GM10266 (cell line): ENCODE data around the gene S1PR3.

Experiments used
- DNase-seq: peaks from one replicate; pipeline ENCODE4 v3.0.0; 2012; ENCODE audit errors: extremely low spot score
- TF ChIP-seq, protein P1 (sequence below): IDR thresholded peaks from 2 replicates; pipeline ENCODE4 v1.5.1; 2012; ENCODE audit warnings: mild to moderate bottlenecking, low read depth; ENCODE audit not compliant: control insufficient read depth, insufficient read depth; ENCODE audit errors: missing control alignments

S1PR3 gene

DNA sequence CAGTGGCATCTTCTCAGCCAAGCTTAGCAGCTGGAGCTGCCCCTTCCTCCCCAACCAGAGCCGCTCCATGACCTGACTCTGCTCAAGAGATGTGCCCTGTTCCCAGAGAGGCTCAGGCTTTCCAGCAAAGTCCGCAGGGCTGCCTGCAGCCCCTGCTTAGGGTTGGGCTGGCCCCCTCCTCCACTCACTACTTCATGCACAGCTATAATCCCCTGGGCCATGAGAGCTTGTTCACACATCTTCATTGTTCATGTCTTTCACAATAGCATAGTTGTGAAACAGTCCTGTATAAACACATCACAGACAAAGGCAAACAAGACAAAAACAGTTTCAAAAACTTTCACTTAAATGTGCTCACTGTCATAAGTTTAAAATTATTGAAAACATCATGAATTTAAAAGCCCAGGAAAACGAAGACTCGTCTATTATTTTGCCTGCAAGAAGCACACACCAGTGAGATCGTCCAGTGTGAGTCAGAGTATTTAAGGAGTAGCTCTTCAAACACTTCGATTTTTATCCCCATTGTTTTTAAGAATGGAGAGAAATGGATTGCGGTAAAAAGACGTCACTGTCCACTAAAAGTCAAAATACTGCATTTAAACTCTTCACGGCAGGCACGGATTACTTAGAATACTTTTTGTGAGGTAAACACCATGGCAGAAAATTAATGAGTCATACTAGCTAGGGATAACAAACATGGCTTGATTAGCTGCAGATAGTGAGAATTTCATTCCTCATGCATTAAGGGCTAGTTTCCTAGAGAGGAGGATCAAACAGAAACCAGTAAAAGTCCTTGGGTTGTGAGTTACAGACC is 40.7 kb upstream of the S1PR3 start:
- no peak for DNase-seq
- TF ChIP-seq, protein P1, sequence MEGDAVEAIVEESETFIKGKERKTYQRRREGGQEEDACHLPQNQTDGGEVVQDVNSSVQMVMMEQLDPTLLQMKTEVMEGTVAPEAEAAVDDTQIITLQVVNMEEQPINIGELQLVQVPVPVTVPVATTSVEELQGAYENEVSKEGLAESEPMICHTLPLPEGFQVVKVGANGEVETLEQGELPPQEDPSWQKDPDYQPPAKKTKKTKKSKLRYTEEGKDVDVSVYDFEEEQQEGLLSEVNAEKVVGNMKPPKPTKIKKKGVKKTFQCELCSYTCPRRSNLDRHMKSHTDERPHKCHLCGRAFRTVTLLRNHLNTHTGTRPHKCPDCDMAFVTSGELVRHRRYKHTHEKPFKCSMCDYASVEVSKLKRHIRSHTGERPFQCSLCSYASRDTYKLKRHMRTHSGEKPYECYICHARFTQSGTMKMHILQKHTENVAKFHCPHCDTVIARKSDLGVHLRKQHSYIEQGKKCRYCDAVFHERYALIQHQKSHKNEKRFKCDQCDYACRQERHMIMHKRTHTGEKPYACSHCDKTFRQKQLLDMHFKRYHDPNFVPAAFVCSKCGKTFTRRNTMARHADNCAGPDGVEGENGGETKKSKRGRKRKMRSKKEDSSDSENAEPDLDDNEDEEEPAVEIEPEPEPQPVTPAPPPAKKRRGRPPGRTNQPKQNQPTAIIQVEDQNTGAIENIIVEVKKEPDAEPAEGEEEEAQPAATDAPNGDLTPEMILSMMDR = no peak

DNA sequence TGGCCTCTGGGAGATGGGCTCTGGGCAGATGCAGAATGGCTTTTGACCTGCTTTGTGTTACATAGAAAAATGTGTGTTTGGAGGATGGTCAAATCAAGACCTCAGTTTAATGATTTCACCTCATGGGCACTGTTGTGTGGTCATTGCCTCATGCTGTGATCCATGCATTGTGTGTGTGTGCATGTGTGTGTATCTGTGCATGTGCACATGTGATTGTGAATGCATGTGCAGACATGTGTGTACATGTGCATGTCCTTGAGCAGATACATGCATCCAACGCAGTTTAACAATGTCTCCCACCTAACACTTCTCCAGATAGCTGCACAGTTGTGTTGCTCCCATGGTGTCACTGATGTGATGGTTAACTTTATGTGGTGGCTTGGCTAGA is 40.1 kb upstream of the S1PR3 start:
- DNase-seq = no peak
- TF ChIP-seq, protein P1 = no peak

DNA sequence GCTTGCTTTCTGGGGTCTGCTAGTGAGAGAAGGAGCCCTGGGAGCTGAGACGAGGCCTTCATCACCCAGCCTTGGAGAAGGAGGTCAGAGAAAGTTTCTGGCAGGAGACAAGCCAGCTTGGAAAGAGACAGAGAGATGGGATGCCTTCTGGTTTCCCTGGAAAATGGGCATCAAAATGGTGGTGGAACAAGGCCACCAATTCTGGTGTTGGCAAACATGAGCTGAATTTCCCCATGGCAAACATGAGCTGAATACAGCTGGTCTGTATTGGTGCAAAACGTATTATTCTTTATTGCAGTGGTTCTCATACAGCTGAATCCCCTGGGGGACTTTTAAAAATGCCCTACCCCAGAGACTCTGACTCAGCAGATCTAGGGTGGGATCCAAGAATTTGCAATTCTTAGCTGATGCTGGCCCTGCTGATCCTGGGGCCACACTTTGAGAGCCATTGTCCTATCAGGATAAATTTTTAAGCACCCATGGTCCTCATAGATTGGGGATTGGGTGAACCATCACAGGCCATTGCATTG is 39.1 kb upstream of the S1PR3 start:
- TF ChIP-seq, protein P1 = no peak
- no peak for DNase-seq

DNA sequence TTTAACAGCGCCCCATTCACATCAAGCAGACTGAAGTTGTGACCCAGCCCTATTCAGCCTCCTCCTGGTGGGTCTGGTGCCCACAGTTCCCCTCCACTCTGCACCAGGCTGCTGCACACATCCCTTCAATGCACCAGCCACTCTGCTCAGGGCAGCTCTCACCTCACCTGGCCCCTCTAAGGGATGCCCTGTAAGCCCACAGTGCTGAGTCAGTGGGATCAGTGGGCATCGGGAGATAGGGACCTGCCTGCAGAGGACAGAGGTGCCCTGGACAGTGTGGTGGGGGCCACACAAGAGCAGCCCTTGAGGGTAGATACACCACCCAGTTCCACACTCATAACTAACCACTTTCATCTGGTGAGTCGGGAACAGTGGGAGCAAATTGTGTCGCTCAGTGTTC is 38.3 kb upstream of the S1PR3 start:
- TF ChIP-seq, protein P1 = no peak
- DNase-seq = no peak

DNA sequence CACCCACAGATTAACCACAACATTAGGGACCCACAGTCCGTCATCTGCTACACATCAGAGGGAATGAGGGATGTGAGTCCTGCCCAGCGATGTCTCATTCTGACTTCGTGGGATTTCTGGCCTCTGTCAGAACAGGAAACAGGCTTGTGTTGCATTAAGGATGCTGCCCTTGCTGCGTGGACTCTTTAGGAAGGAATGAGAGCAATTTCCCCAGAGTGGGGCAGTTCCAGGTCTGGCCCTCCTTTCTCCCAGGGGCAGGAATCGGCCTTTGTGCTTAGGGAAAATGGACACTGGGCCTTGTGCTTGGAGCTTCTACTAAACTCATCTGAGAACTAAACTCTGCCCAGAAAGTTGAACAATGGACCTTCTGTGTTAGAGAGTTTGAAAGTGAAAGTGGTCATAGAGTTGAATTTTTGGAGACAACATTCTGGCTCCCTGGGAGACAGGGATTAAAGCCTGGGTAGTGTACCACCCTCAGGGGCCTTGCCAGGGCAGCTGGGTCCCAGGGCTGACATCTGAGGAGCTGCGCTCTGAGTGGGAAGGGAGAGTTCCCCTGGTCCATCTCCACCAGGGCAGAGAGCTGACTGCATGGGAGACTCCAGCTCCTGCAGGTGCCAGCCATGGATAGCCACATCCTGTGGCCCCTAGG is 37.8 kb upstream of the S1PR3 start:
- TF ChIP-seq, protein P1 = no peak
- no peak for DNase-seq

DNA sequence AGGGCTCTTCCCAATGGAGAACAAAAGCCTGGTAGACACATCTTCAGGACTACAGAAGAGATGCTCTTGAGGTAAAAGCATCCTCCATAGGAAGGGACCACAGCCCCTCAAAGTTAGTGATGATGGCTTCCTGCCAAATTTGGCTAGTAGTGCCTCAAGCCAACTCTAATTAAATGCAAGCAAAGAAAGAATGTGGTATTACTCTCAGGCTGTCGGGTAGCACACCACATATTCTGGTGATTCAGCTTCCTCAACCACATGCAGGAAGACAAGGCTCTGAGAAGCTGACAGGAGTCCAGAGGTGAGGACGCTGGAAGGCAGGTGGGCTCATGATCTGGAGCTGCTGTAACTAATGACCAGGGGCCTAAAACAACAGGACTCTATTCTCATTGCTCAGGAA is 37.2 kb upstream of the S1PR3 start:
- no peak for DNase-seq
- TF ChIP-seq, protein P1 = no peak

DNA sequence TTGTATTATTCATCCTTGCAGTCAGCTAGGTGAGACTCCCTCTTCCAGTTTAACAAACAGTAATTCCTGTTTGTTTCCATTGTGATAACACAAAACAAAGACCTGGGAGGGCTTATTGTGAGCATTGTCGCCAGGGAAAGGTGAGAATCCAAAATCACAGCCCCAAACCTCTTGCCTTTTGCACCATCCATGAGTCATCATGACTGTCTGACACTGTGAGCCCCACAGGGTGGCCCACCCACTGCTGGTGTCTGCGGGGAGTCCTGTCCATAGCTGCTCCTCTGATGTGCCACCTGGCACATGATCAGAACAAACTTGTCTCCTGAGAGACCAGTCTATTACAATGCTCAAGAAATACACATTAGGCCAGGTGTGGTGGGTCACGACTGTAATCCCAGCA is 33.7 kb upstream of the S1PR3 start:
- TF ChIP-seq, protein P1 = no peak

More for the DNA sequence above, 33.7 kb upstream of the S1PR3 start:
- DNase-seq = no peak
